Stimulated activated CD8-positive, alpha-beta memory T cell treated with anti-CD3 and anti-CD28 coated beads, Interleukin-2, amount 100 ng/mL, for 1 hour (primary cell): ENCODE results near the gene NAT14.
A peak's percentile ranks its signal among the peaks of the same experiment; 100 is the strongest.

ENCODE experiments used
- DNase-seq, 2 donors: peaks; one replicate each; pipeline ENCODE4 v3.0.0-alpha.2; 2020; ENCODE audit warnings: low read depth in 2 of 2

Gene NAT14

GRCh38 chr19:55453511-55454260, 31.3 kb upstream of the NAT14 start:
- no peak for DNase-seq

- DNase-seq, result no peak
Observed at GRCh38 chr19:55454787-55455243, 30.2 kb upstream of the NAT14 start.

GRCh38 chr19:55455576-55456235, 29.3 kb upstream of the NAT14 start:
- no peak for DNase-seq

- DNase-seq, result no peak
Observed at GRCh38 chr19:55456347-55456746, 28.6 kb upstream of the NAT14 start.

GRCh38 chr19:55457683-55458457, 27.1 kb upstream of the NAT14 start:
- DNase-seq, result no peak

GRCh38 chr19:55459551-55459949, 25.4 kb upstream of the NAT14 start:
- no peak for DNase-seq

- no peak for DNase-seq
Observed at GRCh38 chr19:55459950-55460657, 24.9 kb upstream of the NAT14 start.

GRCh38 chr19:55460670-55461258, 24.2 kb upstream of the NAT14 start:
- DNase-seq, result no peak

- peak; percentile 100 for DNase-seq
Observed at GRCh38 chr19:55461259-55461973, 23.6 kb upstream of the NAT14 start, which contains the start of gene ISOC2. ISOC2 (minus strand) TSS chr19:55461642; CDS start chr19:55456486, 5,156 bp downstream.

GRCh38 chr19:55461974-55462626, 22.9 kb upstream of the NAT14 start:
- no peak for DNase-seq

- no peak for DNase-seq
Observed at GRCh38 chr19:55462722-55463121, 22.3 kb upstream of the NAT14 start.

- DNase-seq, result no peak
Observed at GRCh38 chr19:55463583-55464031, 21.4 kb upstream of the NAT14 start.

- no peak for DNase-seq
Observed at GRCh38 chr19:55464039-55464661, 20.8 kb upstream of the NAT14 start.

GRCh38 chr19:55464662-55465054, 20.3 kb upstream of the NAT14 start, which contains the start of gene C19orf85:
C19orf85 (minus strand) TSS chr19:55464751; CDS start chr19:55464554, 197 bp downstream.
- DNase-seq, result no peak

- DNase-seq, result no peak
Observed at GRCh38 chr19:55465460-55466240, 19.3 kb upstream of the NAT14 start.

GRCh38 chr19:55466241-55466614, 18.8 kb upstream of the NAT14 start:
- no peak for DNase-seq

- peak; percentile 41 to 44 for DNase-seq
Observed at GRCh38 chr19:55467236-55468053, 17.5 kb upstream of the NAT14 start.

- DNase-seq, result no peak
Observed at GRCh38 chr19:55468054-55468393, 17.0 kb upstream of the NAT14 start.
